Muscle of back (tissue), 11 donors: ENCODE results near the gene TBX3. TPM values are rescaled to one million over a fixed set of nuclear protein-coding genes. Genes with fewer than 3 reads are reported as not detected.

ENCODE experiments used
- DNase-seq, 3 donors: peaks; one replicate each; pipeline versions ENCODE4 v3.0.0 to v3.0.0-alpha.2; 2013
- polyA plus RNA-seq, 10 donors: library from polyadenylated mRNA; unstranded; fragments of 120-200 nt; gene quantifications; one replicate each; pipeline ENCODE4 v1.2.1, GENCODE V29; 2013; ENCODE audit not compliant: insufficient read length in 10 of 10

TBX3 gene
- polyA plus RNA-seq, 10 donors, result 23.6 to 38.2 (median 33.2) TPM

DNA sequence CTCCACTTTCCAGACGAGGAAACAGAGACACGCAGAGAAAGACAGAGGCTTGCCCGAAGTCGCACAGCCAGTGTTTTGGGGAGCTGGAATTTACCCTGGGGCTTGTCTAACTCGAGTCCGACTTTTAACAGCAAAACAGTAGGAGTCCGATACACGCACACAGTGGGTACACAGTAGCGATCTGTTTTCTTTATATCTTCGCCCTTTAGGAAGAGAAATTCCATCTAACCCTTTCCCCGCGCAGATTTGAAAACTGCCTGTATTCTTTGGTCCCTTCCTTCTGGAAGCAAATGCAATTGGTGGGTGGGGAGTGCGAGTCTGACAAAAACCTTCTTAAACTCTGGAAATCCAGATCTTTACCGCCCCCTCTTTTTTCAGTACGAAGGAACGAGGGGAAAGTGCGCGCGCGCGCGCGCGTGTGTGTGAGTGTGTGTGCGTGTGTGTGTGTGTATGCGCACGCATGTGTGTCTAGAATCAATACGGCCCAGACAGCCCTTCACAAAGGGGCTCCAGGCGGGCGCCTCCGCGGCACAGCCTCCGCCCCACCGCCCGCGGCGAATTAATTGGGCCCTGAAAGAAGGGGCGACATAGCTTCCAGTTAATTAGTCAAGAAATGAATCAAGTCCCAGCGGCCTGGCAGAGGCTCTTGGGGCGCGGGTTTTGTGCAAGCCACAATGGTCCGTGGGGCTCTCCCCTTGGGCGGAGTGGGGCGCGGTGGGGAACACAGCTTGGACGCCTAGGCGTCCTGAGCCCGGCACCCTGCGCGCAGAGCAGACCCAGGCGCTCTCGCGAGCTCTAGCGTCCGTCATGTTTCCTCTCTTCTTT is 14.0 kb upstream of the TBX3 start:
- DNase-seq, result peak in 2 of 3 donors; percentile 65 to 82

DNA sequence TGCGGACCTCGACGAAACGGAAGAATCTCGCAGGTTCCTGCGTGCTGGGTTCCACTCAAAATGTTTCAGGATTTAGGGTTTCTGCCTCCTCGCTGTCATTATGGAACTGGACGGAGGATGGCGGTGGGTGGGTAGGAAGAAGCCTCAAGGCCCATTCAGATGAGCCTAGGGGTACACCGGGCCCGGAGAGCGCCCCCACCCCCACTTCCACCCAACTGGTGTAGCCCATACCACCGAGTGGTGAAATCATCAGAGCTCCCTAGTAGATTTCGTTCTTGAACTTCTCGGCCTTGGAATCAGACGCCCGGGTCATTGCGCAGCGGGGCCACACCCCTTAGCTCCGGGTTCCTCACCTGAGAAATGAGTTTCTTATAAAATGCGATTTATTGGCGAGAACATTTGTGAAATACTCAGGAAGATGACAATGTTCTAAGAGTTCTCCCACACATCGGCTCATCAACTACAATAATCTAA is 13.3 kb upstream of the TBX3 start:
- peak in 1 of 3 donors; percentile 22 for DNase-seq

DNA sequence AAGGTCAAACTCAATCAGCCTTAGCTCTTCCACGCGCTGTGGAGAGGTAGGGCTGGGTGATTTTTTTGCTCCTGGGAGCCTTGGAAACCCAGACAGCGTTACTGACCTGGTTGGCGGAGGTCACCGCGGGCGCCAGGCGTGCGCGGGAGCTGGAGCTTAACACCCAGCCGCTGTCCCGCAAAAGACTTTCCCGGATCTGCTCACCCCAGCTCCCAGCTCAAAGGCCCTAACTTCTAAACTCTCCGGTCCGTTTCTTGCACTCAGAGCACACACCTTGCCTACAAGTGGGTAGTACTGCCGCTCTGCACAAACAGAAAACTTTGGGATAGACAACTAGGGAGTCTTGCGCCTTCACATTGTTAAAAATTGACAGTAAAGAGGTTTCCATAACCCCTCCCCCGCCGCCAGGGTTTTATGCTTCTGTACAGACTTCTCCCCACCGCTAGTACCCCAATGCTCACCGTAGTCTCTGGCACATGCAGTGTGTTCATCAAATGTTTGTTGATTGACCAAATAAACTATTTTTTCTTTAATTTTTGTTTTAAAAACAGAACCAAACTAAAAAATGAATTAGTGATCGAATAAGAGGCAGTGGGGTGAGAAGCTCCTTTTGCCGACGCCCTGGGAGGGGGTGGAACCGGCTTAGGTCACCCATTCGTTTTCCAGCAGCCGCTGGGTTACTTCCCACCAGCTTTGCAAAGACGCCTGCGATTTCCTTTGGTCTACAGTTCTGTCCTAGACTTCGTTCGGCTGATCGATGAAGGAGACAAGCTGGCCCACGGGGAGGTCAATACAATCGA is 12.7 kb upstream of the TBX3 start:
- peak in 1 of 3 donors; percentile 43 for DNase-seq

DNA sequence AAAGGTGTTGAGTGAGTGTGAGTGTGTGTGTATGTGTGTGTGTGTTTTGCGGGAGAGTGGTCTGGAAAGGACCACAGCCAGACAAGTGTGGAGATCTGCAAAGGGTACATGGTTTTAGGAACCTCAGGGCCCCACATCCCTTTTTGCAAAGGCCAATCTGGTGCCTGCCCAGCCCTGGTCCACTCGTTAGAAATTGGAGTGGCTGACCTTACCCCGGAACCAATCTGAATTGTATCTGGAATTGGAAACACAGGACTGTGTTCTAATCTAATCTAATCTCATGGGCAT is 11.3 kb upstream of the TBX3 start:
- no peak for DNase-seq

DNA sequence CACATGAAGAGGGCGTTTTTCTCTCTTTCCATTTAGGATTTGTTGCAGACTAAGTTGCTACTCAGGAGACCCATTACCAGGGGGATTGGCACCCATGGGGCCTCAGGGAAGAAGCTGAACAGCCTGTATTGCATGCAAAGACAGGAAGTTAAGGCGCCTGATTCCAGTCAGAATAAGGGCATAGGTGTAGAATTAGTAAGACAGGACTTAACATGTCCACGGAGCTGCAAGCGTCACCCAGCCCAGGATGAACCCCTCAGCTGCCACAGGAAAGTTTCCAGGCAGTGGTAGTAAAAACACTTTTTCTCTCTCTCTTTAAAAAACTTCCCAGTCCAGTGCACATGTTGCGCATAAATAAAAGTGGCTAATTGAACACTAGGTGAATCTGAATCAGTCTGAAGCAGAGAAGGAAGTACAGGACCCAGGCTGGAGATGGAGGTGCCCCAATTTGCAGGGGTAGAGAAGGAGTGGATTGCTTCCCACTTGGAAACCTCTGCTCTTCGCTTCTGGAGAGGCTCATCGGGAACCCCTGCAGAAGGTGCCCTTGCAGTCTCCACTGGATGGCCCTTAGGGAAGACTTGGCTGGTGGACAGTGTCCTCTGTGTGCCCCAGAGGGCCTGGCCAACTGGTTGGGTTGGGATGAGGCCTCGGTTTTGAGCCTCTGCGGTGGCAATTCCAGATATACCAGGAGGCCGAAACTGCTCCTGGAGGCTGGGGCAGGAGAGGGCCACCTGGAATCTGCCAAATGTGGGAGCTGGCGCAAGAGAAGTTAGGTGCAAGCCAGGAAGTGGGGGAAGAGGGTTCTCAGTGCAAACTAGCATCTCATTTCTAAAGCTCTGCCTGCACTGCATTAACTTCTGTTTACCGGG is 10.7 kb upstream of the TBX3 start:
- DNase-seq, result no peak

DNA sequence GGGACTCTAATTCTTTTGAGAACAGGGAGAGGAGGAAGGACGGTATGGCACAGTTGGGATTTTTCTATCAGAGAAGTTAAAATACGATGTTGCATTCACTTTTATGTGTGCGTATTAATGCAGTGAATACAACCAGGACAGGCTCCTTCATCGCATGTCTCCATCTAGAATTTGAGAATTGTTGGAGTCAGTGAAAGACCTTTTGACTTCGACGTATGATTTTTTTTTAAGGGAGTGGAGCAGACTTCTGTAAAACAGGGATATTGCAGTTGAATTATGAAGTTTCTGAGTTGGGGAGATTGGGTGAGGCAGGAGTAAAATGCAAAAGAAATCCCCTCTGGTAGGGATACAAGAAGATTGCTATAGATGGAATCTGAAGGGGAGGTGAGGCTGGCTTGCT is 9.6 kb upstream of the TBX3 start:
- DNase-seq, result peak in 1 of 3 donors; percentile 29

DNA sequence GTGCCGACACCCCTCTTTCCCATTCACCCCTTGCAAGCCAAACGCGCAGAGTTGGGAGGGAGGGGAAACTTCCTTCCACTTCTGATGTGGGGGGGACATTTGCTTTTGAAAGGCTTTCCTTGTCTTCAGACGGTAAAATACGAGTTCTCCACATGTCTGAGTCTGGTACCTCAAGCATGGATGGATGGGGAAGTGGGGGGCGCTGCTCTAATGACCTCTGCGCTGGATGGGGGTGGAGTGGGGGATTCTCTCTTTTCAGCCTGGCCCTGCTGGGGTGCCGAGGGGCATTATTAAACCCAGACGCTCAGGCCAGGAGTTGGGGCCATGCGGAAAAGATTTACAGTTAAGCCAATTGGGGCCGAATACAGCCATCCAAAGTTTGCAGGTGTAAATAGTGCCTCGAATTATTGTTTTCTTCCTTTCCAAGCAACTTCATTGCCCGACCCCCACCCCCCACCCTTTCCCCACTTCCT is 9.1 kb upstream of the TBX3 start:
- no peak for DNase-seq

DNA sequence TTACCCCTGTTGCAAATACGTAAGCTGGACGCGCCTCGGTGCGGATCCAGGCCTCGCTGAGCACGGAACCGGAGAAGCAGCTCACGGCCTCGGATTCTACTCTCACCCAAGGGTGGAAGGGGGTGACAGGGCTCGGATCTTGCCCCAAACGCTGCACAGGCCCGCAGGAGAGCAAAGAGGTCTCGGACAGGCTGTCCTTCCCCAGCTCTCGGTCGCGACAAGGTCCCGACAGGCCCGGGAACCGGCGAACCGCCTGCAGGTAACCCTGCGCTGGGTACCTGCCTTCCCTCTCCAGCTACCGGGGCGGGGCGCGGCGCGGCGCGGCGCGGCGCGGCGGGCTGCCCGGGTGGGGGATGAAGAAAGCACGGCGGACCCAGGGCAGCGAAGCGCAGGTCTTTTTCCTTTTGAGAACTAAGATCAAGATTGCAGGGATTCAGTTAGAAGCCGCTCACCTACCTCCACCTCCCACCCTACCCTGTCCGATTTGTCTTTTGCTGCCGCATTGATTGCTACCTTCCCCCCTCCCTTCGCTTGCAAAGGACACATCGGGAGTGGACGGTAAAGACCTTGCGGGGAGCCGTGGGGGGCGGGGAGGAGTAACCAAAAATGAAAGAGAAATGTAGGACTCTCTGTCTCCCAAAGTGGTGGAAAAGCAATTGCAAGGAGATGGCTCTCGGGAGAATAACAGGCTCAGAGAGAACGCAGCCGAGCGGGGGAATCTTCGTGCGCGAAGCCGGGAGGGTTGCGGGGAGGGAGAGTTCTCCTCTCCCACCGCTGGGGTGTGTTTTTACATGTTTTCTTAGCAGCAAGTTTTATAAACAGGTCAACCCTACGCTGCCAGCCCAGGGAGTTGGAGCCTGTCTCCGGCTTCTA is 8.4 kb upstream of the TBX3 start:
- DNase-seq, result peak in 1 of 3 donors; percentile 83

DNA sequence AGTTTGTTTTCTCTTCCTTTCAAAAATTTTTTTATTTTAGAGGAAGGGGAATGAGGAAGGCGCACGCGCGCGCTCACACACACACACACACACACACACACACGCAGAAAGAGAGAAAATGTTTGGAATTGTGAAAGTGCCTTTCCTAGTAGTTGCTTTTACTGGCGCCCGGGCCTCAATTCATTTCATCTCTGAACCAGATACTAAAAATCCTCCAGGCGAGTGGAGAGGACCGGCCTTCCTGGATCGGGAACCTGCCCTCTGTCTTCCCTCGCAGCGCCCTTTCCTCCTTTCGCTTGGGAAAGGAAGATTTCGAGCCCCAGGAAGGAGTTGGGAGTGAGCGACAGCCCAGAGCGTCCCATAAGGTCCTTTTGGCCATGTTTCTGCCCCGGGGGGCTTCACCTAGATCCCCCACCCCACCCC is 7.8 kb upstream of the TBX3 start:
- peak in 1 of 3 donors; percentile 62 for DNase-seq

DNA sequence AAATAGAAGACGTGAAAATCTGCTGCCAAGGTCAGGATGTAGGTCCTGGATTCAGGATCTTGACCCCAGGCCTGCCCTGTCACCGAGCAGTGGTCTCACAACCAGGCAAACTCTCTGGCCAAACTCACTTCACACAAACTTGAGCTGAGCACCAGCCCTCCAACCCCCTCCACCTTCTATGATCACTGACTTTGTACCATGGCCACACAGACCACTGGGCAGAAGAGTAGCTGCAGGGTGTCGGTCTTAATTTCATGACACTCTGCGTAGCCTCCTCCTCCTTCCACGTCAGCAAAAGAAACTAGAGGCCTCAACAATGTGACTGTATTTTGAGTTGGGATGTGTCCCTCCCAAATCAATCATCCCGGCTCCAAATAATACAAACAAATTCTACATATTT is 7.2 kb upstream of the TBX3 start:
- DNase-seq, result no peak

DNA sequence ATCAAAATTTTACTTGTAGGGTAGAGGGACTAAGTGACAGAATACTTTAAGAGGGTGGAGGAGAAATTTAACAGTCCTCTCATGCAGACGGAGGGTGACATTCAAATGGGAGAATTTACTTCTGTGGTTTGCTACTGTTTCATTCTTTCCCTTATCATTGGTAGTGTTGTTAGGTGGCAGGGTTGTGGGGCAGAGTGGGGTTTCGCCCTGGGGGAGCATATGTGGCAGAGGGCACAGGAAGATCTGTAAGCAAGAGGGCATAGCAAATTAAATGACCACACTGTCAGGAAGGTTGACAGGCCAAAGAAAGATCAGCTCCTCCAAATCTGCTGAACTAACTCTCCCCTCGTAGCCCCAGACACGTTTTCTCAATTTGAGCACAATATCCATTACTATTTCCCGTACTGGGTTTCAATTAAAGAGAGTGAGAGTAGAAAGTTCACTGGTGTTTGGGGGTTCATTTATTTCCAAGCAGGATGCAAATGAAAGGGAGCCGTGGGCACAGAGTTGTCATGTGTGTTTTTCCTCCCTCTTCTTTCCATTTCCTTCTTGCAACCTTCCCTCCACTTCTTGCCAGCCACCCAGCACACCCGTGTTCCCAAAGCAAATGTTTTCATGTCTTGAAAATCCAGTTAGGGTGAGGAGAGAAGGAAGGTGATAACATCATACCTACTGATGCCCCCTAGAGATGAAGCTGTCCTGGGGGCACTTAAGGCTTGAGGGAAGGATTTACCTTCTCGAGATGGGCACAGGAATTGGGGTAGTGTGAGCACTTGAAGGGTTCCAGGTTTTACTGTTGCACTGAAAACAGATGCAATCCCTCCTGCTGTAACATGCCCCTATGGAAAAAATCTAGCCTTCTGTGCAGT is 6.5 kb upstream of the TBX3 start:
- DNase-seq, result no peak

DNA sequence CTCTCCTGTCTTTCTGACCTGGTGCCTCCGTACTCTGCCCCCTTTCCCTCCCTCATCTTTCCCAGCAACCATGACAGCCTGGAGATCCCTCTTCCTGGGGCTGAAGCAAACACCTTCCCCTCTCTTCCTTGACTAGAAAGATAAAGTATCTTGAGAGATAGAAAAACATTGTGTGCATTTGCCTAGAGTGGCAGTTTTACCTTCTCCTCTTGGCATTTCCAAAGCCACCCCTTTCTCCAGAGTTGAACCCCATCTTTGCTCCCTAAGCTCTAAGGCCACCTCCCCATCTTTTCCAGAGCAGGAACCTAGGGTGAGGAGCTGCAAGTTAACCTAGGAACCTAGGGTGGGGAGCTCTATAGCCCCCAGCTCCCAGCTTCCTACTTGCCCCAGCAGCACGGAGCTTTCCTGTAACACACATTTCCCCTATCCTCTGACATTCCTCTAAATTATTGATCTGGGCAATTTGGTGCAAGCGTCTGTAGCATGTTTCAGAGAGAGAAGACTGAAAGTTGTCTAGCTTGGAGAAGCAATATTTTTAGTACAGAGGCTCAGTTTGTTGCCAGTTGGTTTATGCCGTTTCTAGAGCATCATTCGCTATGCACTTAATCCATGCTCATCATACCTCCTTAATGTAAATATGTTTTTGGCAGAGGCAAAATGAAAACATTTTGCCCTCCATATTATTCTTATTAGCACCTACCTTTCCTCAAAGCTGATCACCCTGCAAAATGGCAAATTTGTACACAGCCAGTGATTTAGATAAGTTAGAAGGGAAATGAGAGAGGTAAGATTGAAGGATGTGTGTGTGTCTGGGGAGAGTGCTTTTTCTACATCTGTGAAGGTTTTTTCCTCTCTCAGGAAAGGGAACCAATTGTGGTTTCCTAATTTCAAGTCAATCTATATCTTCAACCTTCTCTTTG is 5.4 kb upstream of the TBX3 start:
- DNase-seq, result no peak

DNA sequence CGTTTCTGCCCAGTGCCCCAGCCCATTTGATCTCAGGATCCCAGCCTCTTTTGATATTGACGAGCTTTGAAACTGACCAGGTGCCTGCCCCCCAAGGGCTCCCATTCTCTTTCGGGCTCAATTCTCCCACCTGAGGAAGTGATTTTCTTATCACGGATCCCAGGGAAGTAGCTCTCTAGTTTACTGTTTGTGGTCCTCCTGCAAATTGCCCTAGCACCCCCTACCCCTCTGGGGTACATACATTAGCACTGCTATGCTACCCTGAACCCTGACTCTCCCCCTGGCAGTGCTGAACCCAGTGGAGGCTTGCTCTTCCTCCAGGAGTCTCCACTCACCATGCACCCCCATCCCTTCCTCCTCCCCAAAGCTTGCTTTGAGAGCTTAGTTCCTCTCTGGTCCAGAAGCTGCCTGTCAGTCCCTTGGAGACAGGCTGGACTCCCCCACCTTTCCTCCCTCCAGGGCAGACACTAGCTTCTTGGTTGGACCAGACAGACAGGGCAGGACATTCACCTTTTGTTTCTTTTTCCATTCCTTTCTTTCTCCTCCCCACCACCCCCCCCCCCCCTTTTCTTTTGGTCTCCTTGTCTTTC is 4.4 kb upstream of the TBX3 start:
- DNase-seq, result no peak

DNA sequence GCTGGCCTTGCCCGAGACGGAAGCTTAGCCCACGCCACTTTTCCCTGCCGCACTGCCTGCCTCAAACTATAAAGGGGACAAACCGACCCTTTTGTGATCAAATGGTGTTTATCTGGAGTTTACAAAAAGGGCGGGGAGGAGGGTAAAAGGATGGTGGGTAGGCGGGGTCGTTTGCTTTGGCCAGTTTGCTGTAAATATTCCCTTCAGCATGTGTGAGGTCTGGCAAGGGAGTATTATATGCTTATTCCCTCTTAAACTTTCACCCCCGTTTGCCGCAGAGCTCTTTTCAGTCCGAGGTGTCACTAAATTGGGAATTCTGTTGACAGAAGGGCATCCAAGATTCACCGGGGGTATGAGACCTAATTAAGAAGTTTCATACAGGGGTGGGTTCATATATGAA is 3.8 kb upstream of the TBX3 start:
- no peak for DNase-seq

DNA sequence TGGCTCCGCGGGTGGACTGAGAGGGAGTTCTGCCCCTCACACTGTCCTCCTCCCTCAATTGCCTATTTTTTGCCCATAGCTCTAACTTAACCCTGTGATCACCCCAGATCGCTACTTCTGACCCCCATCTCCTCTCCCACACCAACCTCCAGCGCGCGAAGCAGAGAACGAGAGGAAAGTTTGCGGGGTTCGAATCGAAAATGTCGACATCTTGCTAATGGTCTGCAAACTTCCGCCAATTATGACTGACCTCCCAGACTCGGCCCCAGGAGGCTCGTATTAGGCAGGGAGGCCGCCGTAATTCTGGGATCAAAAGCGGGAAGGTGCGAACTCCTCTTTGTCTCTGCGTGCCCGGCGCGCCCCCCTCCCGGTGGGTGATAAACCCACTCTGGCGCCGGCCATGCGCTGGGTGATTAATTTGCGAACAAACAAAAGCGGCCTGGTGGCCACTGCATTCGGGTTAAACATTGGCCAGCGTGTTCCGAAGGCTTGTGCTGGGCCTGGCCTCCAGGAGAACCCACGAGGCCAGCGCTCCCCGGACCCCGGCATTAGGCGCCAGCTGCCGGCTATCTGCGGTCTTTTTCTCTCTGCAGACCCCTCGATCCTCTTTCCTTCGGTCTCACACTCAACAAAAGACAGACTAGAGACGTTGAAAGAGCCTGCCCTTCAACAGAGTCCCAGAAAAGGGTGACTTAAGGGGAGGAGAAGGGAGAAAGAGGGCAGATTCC is 3.0 kb upstream of the TBX3 start:
- DNase-seq, result peak in 1 of 3 donors; percentile 63

DNA sequence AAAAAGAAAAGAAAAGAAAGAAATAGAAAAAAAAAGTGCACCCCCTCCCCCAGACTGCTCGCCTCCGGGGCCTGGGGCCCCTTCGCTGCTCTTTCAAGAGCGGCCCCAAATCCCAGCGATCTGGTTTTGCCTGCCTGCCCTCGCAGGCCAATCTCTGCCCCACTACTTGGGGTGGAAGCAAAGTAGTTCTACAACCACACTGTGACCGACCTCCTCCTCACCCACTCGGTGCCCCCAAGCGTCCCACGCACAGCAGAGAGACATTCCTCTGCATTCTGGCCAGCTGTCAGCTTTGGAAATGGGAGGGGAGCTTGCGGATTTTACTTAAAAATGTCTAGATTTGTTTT is 2.4 kb upstream of the TBX3 start:
- DNase-seq, result peak in 1 of 3 donors; percentile 70

DNA sequence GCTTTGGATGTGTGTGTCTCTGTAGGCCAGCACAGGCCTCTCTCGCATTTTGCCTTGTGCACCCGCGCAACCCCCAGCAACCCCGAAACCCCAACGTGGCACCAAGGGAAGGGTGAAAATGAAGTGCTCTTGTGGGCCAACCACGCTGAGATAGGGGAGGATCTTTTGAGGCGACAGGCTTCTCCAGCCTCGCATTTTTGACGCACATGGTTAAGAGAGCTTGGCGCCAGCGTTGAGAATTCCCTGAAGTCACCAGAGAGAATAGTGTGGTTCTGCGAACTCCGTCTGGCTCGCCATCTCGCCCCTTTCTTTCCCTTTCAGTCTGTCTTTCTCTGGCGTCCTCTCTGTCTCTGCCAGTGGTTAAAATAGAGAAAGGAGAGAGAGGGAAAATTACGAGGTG is 1.9 kb upstream of the TBX3 start:
- DNase-seq, result peak in 1 of 3 donors; percentile 61

DNA sequence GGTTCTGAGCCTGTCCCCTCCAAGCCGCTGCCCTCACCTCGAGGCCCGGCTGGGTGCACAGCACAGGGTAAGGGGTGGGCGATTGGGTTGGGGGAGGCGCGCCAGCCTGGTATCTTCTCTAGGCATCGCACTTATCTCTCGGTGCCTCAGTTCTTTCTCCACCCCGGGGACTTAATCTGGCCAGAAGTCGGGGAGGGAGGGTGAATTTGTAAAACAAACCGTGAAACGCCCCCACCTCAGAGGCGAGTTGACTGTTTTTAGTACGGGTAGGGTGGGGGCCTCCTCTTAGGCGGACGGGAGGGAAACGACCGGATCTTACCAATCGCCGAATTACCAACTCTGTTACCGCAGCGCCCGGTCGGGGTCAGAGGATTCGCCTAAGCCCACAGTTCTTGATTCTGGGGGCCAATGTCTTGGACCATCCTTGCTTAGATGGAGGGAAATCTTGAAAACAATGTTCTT is 1.4 kb upstream of the TBX3 start:
- DNase-seq, result no peak
